HG03457 (cell line): ENCODE data around the gene NSUN2.
"Not testable (repeated sequence)": the region's sequence is repeated elsewhere in the genome, so short reads cannot be mapped to it uniquely, and the experiment has no call there.

Experiments used
- ATAC-seq: cut with Tn5 transposase; IDR thresholded peaks from one replicate; pipeline ENCODE4 v1.9.1; 2021; ENCODE audit warnings: moderate number of reproducible peaks; ENCODE audit not compliant: unreplicated experiment

Gene NSUN2

DNA sequence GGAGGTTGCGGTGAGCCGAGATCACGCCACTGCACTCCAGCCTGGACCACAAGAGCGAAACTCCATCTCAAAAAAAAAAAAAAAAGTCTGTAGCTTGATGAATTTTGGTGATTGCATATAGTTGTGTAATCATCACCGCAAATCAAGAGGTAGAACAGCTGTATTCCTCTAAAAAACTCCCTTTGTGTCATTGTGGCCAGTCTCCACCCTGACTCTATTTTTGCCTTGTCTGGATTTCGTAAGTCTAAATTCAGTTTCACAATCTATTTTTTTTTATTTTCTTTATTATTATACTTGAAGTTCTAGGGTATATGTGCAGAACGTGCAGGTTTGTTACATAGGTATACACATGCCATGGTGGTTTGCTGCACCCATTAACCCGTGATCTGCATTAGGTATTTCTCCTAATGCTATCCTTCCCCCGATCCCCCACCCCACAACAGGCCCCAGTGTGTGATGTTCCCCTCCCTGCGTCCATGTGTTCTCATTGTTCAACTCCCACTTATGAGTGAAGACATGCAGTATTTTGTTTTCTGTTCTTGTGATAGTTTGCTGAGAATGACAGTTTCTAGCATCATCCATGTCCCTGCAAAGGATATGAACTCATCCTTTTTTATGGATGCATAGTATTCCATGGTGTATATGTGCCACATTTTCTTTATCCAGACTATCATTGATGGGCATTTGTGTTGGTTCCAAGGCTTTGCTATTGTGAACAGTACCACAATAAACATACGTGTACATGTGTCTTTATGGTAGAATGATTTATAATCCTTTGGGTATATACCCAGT, 12.9 kb upstream of the NSUN2 start:
- ATAC-seq, result not testable (repeated sequence)

DNA sequence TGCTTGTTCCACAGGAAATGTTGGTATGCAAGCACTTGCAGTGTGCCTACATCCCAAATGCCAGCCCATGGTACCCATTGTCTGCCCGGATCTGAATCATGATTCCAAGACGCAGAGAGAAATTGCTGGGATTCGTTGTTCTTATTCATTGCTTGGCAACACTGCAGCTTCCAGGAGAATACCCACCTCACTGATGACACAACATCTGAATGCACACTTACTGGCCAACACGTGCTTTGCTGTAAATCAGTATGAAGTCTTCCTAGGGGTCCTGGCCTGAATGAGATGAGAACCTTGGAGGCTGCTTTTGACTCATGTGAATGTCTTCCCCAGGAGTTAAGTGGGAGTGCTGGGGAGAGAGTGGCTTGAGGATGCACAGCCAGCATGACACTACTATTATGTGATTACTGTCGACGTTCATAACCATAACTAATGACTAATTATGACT, 12.0 kb upstream of the NSUN2 start:
- no peak for ATAC-seq

DNA sequence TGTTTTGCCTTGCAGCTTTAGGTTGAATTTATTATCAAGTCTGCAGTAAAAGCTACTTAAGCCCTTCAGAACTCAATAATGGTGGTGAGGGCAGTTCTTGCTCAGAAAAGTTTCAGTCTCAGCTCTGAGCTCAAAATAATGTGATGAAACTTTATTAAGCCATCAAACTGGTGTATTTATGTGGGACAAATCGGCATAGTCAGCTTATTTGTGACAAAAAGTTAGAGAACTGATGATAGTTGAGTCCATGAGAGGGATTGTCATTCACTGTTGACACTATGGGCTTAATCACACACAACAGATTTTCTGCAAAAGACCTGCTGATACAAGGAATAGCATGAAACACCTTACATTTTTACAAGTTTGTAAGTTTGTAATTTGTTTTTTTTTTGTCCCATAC, 9.8 kb upstream of the NSUN2 start:
- ATAC-seq, result no peak

DNA sequence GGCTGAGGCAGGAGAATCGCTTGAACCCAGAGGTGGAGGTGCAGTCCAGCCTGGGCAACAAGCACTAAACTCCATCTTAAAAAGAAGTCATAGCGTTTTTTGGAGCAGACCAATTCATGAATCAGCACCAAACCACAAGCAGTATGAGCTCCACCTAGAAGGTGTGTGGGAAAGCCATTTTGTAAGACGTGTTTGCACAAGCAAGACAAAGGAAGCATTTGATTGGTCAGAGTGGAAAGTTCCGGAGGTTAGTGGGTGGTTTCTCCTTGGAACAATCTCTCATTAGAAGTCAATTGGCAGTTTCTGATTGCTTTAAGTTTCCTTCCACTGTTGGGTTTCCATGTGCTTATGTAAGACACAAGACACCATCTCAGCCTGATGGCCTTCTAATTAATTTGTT, 5.4 kb upstream of the NSUN2 start:
- ATAC-seq, result no peak

DNA sequence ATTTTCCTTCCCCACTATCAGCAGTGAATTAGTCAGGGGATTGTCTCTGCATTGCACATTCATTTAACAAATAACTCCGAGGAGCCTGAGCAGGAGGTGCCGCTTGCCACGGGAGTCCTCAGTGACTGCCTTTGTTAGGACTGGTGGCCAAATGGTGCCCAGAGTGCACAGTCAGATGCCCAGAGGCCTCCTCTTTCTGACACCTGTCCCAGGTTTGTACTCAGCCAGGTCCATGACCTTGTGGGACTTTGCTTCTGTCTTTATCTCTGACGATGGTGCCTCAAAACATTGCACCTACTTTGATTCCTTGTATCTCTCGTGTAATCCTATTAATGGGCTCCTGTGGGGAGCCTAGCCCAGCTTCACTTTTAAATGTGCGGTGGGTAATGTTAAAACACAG, 4.7 kb upstream of the NSUN2 start:
- ATAC-seq, result no peak

DNA sequence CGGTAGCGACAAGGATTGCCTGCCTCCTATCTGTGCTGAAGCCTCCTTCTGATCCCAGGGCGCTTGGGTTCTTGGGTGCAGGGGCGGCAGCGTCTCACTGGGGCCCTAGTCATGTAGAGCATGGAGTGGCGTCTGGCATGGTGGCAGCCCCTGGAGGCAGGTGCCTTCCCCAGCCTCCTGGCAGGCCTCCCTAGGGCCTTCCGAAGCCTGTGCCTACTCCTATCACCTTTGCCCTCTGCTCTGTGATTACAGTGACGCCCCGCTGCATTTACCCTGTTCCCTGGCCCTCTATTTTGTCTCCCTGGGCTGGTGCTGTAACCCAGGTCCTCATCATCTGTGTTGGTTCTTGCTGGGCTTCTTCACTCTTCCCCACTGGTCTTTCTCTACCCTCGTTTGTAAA, 4.2 kb upstream of the NSUN2 start:
- no peak for ATAC-seq

DNA sequence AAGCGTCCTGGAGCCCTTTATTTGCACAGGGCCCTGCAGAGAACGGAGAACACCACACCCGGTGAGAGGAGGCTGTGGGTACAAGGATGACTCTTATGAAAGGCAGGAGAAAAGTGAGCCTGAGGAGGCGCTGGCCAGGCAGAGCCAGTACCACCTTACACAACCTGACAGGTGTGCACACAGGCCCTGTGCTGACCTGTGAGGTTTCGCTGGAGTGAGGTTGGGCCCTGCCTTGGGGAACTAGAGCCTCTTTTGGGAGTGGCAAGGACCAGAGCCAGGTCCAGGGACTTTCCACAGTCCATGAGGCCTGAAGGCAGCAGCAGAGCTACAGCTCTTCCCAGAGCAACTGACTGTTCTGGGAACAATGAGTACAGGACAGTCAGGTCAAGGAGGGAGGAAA, 3.4 kb upstream of the NSUN2 start:
- no peak for ATAC-seq

DNA sequence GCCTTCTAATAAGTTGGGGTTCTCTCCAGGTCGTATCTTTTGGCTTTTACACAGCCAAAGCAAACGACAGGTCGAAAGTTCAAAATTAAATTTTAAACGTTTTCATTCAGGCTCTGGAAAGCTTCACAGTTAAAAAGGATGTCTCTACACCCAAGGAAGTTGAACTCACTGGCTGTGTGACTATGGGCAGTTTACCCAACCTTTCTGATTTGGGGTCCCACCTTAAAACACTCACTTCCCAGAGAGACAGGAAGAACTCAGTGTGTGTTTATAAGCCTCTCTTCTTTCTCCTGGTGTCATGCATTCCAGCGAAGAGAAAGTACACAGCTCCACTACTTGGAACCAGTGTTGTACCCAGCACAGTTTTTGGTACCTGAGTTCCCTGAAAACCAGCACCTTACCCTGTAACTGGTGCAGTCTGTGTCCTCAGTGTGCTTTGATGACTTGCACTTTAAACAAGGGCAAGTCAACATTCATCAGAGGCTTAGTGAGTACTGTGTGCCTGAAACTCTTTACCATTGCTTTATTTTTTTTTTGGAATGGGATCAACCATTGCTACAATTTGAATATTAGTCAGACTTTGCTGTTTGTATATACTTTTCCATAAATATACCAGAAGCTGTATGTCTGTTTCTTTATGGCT, 2.1 kb upstream of the NSUN2 start:
- no peak for ATAC-seq

DNA sequence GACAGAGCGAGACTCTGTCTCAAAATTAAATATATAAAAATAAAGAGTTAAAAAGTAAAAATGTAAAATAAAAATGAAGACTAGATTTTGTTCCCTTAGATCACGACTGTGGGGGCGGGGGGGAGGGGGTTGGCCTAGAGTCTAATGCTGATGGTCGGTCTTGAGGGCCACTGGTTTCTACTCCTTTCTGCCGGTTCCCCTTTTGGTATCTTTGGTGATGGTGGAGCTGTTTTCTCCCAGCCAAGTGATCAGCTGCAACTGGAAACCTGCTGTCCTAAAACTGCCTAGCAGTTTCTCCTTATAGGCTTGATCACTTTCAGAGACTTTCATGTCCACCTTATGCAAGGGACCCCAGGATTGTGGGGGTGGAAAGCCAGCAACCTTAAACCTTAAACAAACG, 1.5 kb upstream of the NSUN2 start:
- ATAC-seq, result no peak

DNA sequence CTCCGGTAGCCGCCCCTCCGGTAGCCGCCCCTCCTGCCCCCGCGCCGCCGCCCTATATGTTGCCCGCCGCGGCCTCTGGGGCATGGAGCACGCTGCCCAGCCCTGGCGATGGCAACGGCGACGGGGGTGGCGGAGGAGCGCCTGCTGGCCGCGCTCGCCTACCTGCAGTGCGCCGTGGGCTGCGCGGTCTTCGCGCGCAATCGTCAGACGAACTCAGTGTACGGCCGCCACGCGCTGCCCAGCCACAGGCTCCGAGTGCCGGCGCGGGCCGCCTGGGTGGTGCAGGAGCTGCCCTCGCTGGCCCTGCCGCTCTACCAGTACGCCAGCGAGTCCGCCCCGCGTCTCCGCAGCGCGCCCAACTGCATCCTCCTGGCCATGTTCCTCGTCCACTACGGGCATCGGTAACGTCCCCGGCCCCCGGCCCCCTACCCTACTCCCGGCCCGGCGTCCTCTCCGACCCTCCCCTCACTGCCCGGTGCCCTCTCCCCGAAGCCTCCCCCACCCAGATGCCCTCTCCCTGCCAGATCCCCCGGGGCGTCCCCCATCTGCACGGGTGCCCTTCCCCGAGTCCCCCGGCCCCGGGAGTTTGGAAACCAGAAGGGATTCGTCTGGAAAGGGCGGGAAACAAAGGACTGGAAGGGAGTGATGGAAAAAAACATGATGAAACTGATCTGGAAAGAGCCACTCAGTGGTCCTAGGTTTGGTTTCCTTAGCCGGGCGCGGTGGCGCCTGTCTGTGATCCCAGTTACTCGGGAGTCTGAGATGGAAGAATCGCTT, 813 bp upstream of the NSUN2 start:
- peak; percentile 39 for ATAC-seq

DNA sequence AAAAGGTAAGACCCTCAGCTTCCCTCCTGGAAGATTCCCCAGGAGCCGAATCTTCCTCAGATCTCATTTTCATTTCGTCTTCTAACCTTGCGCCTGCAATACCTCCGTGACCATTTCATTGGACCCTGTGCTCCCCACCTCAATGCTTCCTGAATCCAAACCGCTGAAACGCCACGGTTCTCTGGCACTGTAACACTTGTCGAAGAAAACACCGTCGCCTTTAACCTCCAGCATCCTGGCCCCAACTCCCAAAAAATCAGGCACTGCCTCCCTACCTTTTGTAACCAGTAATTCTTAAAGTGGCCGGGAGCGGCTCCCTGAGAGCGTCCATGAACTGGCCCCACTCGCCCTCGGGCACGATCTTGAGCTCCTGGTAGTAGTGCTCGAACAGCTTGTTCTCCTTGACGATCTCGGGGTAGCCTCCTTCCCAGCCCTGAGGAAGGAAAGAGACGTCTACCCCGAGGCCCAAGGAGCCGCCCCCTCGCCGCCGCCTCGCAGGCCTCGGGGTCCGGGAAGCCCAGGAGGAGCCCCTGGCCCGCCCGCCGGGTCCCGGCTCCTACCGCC, 438 bp downstream of the NSUN2 start:
- peak; percentile 21 for ATAC-seq

DNA sequence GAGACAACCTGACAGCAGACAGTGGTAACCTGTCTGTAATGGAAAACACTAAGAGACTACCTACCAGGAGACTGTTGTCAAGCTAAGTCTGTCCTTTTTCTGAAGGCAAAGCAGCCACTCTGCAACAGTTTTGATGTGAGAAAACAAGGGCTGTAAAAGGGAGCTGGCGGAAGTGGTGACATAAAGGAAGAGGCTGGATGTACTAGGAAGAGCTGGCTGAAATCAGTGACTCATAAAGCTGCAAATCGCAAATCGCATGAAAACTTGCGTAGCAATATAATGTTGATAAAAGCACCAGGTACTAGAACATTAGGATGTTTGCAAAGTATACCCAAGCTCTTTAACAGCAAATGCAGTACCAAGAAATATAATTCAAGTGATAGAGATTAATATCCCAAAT, 1.4 kb downstream of the NSUN2 start:
- no peak for ATAC-seq

DNA sequence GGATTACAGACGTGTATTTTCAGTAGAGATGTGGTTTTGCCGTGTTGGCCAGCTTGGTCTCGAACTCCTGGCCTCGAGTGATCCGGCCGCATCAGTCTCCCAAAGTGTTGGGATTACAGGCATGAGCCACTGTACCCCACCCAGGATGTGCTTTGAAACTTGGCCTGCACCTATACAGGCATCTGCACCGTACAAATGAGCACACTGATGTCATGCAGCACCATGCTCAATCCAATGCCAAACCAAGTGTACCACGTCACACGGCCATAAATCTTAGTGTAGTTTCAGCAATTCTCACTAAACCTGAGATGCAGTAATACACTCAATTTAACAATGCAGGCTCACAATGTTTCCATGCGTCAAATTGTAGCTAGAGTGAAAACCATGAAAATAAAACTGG, 6.3 kb downstream of the NSUN2 start:
- ATAC-seq, result no peak

DNA sequence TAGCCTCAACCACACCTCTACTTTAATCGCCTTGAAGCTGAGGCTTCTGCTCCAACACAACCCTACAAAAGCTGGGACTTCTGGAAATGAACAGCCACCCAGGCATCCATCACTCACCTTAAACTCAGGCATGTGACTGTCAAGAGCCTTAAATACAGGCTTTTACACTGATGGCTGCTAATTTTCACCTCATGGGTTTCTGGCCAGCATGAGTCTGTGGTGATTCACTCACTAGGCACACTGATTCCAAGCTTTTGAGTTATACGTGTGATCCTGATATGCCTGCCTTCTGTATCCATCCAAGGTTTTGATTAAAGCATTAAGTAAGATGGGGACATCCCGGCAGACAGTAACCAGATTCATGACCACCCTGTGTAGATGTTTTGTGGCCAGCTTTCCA, 8.9 kb downstream of the NSUN2 start:
- ATAC-seq, result no peak

DNA sequence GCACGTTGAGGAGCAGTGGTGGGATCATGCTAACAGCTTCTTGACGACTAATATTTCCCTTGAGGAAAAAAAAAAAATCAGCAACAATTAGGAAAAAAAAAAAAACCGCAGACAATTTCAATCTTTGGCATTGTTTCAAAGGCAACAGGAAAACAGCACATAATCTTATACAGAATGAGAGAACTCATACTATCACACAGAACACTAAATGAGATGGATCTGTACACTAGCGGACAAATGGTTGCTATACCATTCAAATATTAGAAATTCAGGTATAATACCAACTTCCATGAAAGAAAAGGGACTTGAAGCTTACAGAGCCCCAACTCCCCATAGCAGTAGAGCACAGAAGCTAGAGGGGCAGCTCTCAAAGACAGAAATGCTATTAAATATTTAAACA, 9.6 kb downstream of the NSUN2 start:
- no peak for ATAC-seq

DNA sequence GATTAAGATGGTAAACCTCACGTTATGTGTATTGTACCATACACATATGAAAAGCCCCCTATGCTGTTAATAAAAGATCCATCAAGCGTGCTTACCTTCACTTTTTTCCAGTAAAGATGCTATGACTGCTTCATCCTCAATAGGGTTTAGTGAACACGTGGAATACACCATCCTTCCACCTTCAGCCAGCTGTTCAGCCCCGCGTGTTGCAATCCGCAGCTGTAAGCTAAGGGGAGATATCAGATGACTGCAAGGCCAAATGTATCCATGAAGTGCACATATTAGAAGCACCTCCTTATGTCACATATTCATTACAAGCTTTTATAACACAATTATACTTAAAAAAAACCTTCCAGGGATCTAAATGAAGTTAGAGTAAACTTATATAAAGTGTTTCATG, 16.2 kb downstream of the NSUN2 start:
- ATAC-seq, result no peak

DNA sequence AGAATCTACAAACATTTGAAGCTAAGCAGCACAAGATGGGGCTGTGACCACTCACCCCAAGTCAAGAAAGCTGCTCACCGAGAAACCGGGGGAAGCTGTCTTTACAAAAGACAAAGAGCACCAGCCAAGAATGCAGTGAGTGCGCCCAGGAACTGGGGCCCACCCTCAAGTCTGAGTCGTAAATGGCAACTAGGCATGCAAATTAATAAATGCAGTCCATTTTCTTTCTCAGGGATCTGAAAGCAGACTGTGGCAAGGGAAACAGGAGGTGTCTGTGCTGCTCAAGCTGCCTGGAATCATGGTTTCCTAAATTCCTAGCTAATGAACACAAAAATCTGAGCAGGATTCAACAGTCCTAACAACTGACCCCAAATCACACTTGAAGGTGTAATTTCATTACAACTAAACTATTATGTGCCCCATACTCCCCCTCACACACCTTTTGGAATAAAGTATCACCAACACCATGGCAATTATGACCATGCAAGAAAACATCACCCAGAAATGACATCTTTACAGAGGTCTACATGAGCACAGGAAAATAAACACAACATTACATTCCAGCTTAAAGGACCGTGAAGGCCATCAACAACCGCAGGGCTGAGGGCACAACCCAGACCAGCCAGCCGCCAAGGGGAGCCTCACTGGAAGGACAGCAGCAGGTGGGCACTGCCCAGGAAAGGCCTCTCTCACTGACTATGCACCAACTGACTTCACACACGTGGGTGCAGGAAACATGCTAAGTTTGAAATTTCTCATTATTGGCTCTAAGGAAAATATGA, 17.6 kb downstream of the NSUN2 start:
- ATAC-seq, result no peak

DNA sequence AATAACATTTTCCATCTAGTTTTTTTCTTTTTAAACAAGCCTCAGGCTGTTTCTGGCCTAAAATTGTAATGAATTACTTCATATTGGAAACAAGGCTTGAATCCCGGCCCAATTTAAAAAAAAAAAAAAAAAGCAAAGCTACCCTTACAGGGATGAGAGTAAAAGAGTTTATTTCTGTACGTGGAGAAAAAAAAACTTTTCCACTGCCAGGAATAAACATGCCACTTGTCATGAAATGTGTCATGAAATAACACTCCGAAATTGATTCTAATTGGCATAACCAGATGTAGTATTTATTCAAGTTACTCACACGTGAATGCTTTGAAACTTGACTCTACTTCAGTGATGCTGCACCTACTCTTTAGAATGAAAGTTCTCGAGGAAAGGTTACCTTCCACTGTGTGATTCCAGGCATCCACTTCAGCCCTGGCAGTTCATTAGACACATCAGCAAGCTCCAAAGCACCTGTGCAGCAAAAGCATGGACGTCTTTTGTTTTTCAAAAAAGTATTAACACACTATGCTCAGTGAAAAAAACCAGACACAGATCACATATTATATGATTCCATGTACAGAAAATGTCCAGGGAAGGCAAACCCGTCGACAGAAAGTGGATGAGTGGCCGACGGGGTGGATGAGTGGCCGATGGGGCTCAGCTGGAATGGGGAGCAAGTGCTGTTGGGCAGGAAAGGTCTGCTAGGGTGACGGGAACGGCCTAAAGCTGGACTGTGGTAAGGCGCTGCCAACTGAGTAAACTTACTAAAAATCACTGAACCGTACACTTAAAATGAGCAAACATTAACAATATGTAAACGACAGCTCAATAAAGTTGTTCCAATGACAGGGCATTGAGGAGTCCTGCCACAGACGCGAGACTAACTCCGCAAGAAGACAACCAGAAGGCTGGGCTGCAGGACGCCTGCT, 21.2 kb downstream of the NSUN2 start:
- no peak for ATAC-seq

DNA sequence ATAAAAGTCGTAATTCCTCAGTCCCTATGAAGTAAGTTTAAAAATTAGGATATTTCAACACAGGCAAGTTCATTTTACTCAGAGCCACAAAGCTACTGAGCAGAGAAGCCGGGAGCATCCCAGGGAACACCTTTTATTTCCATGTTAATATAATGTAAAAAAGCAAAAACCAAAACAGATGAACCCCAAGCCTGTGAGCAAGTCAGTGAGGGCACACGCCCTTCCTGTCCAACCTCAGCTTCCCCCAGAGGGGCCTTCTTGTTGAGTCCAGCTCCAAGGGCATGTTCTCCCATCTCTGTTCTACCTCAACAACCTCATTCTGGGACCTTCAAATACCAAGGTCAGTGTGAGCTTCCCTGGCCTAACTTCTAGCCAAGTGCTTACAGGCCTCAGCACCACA, 24.8 kb downstream of the NSUN2 start:
- no peak for ATAC-seq

DNA sequence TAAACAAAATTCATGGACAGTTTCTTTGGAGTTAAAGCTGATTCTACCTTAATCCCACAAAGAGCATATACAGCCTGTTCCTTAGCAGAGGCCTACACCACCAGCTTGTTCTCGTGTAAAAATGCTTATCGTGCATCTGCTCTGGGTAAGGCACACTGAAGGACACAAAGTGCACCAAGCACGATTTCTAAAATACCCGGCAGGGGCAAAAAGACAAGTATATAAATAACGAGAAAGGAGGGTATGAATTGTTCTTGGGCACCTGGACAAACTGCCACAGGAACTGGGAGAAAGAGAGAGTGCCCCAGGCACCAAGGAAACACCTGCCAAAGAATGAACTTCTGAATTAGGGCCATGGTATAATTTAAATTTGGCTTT, 25.3 kb downstream of the NSUN2 start:
- no peak for ATAC-seq
